ENCODE results near the gene HYAL3. TPM values are rescaled to one million over a fixed set of nuclear protein-coding genes. Genes with fewer than 3 reads are reported as not detected.

HYAL3 gene
- total and polyA plus RNA-seq, 2 experiments from 2014 or later = 7.6 to 9.6 TPM

DNA sequence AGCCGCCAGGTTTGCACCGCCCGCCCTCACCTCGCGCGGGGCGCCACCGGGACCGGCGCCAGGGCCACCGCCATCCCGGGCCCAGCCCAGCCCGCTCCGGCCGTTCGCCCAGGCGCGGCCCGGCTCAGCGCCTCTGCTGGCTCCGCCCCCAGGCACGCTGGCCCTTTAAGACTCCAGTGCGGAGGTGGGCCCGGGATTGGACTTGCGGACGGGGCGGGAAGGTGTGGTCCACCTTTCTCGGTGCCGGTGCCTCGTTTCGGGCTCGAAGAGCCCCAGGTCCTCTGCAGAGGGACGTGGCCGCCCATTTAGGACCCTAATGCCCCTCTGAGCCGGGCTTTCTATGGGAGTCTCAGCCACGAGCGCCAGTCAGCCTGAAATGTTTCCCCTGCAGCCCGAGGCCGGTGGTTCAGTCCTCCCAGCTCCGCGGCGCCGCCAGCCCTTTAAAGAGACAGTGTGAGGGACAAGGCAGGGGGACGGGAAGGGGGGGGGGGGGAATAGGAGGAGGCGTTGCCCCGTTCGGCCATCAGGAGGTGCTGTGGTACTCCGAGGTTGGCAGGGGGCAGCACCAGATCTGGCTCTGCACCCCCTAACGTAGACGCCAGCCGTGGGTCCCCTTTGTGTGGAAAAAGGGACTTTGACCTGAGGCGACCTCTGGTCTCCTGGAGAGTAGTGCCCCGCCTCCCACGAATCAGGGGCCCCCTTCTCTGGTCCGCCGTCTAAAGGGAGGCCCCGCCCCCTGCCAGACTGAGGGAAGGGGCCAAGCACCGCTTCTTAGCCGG, 22.3 kb upstream of the HYAL3 start:
- peak overlapping the region; percentile 96 for H3K9ac ChIP-seq
- no peaks in the 10 kb centered on the region for H3K9me2 ChIP-seq (ENCODE audit: insufficient read depth)
- no peaks in the 10 kb centered on the region for H3F3A ChIP-seq (ENCODE audit: insufficient read depth)
- peak overlapping the region; percentile 93 for H2AFZ ChIP-seq
- no peak for TF ChIP-seq EZH2 (IDR thresholded peaks at IDR 0.05; ENCODE audit: insufficient read depth, poor library complexity, severe bottlenecking)
- peak overlapping the region; percentile 90 for H3K27ac ChIP-seq
- H4K20me1 ChIP-seq (ENCODE audit: insufficient read depth) = no peaks in the 10 kb centered on the region
- in situ Hi-C loops (cut with MboI) = no loop called here
- peaks cover 31% of the 10 kb centered on the region for H3K79me2 ChIP-seq (ENCODE audit: insufficient read depth)
- no peaks in the 10 kb centered on the region for H3K9me3 ChIP-seq (ENCODE audit: low read depth)
- no peaks in the 10 kb centered on the region for H3K36me3 ChIP-seq (ENCODE audit: low read depth)
- no peaks in the 10 kb centered on the region for H3K27me3 ChIP-seq (replicated peaks; ENCODE audit: insufficient read depth)
- H3K4me3 ChIP-seq = peak overlapping the region; percentile 91
- peaks cover 11% of the 10 kb centered on the region; the same call in 1 of the 2 replicates for H3K4me1 ChIP-seq (ENCODE audit: insufficient read depth)
- 1 to 2% methylated on average over 40 to 51 of the region's 59 CpGs for WGBS, 2 experiments (ENCODE audit: low coverage in 1 of 2, low lambda C conversion rate in 2 of 2, missing lambda C conversion rate in 2 of 2)
- DNase-seq = peak; percentile 96
- peak overlapping the region; percentile 91 for H3K4me2 ChIP-seq (ENCODE audit: unreplicated experiment)

DNA sequence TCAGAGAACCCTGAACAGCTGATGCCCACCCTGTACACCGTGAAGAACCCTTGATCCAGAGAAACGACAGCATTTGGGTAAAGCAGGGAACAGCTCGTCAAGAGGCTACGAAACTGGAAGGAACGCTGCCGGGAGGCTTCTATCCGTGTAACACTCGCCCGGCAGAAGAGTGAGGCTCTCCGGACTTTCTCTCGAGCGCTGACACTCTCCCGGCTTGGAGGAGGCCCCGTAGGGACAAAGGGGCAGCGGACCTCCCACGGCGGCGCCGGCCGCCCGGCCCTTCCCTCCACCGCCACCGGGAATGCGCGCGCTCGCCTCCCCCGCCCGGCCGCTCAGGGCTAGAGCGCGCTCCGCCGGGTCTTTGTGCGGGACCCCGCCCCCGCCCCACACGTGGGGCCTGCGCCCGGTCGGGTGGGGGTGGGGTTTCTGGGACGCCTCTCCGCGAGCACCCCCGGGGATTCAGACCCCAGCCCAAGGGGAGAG, 21.7 kb upstream of the HYAL3 start:
- TF ChIP-seq EZH2 (IDR thresholded peaks at IDR 0.05; ENCODE audit: insufficient read depth, poor library complexity, severe bottlenecking) = no peak
- TF ChIP-seq EZH2phosphoT487 (IDR thresholded peaks at IDR 0.05; ENCODE audit: insufficient read depth, low read depth) = no peak
- no peaks in the 10 kb centered on the region for H4K20me1 ChIP-seq (ENCODE audit: insufficient read depth)
- in situ Hi-C loops (cut with MboI) = no loop called here
- H3K79me2 ChIP-seq (ENCODE audit: insufficient read depth) = peaks cover 27% of the 10 kb centered on the region
- H3K27me3 ChIP-seq (replicated peaks; ENCODE audit: insufficient read depth) = no peaks in the 10 kb centered on the region
- no peaks in the 10 kb centered on the region for H3F3A ChIP-seq (ENCODE audit: insufficient read depth)
- peak overlapping the region; percentile 93 for H2AFZ ChIP-seq
- H3K9me2 ChIP-seq (ENCODE audit: insufficient read depth) = no peaks in the 10 kb centered on the region
- 1 to 2% methylated on average over 12 to 45 of the region's 45 CpGs for WGBS, 2 experiments (ENCODE audit: low coverage in 1 of 2, low lambda C conversion rate in 2 of 2, missing lambda C conversion rate in 2 of 2)
- H3K4me3 ChIP-seq = peak overlapping the region; percentile 91
- H3K36me3 ChIP-seq (ENCODE audit: low read depth) = no peaks in the 10 kb centered on the region
- peak; percentile 84 for DNase-seq
- H3K27ac ChIP-seq = peak overlapping the region; percentile 90
- peak overlapping the region; percentile 91 for H3K4me2 ChIP-seq (ENCODE audit: unreplicated experiment)
- peaks cover 11% of the 10 kb centered on the region; the same call in 1 of the 2 replicates for H3K4me1 ChIP-seq (ENCODE audit: insufficient read depth)
- peak overlapping the region; percentile 96 for H3K9ac ChIP-seq
- no peaks in the 10 kb centered on the region for H3K9me3 ChIP-seq (ENCODE audit: low read depth)

DNA sequence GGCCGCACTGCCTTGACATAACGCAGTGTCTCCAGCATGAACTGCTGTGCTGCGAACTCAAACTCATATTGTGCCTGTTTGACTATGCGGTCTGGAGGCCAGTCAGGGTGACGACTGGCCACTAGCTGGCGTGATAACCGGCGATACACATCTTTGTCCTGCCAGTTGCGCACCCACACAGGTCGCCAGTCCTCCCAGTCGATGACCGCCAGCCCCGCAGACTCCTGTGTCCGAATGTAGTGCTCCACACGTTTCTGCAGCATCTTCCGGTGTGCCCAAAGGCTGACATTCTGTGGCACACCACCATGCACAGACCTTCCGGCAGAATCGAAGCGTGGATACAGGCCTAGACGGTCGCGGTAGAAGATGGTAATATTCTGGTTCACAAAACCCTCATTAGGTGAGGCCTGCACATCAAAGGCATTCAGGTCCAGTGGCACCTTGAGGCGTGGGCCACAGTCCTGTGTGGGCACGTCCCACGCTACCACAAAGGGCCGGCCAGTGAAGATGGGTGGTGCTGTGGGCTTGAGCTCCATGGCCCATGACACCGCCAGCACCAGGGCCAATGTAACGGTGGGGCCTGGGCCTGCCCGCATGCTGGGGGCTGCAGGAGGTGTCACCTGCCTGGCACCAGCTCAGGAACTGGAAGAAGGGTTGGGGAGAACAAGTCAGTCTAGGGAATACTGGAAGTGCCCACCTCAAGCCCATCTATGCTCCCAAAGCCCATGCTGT, 20.9 kb upstream of the HYAL3 start:
- H3K4me1 ChIP-seq (ENCODE audit: insufficient read depth) = peaks cover 11% of the 10 kb centered on the region; the same call in 1 of the 2 replicates
- TF ChIP-seq EZH2phosphoT487 (IDR thresholded peaks at IDR 0.05; ENCODE audit: insufficient read depth, low read depth) (no peak), EZH2 (IDR thresholded peaks at IDR 0.05; ENCODE audit: insufficient read depth, poor library complexity, severe bottlenecking) (no peak)
- peak overlapping the region; percentile 96 for H3K9ac ChIP-seq

DNA sequence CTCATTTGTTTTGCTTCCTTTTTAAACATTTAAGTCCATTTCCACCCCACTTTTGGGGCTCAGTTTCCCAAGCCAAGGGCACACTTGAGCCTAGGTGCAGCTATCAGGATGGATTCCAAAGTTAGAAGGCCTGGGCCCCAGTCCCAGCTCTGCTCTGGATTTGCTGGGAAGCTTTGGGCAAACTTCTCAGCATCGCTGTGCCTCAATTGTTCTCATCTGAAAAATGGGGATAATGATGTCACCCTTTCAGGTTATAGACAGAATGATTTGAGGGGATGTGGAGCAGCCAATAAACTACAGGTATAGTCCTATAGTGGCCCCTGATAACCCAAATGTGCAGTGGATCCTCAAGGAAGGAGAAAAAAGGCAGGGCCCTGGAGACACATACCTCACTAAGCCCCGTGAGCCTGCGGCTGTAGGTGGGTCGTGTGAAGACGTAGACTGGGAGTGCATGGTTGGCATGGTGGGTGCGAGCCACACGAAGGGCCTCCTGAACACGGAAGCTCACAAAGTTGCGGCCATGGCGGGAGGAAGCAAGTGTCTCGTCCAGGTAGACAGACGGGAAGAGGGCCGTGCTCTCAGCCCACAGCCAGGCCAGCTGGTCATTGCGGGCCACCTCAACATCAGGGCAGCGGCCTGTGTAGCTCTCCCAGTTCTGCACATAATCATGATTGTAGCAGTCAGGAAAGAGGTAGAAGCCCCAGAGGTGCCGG, 20.1 kb upstream of the HYAL3 start:
- peaks cover 2% of the 10 kb centered on the region; the same call in 1 of the 2 replicates for H3F3A ChIP-seq (ENCODE audit: insufficient read depth)
- no peak overlapping the region for H3K4me3 ChIP-seq
- no peak overlapping the region for H3K27ac ChIP-seq
- no peaks in the 10 kb centered on the region for H4K20me1 ChIP-seq (ENCODE audit: insufficient read depth)
- H3K27me3 ChIP-seq (replicated peaks; ENCODE audit: insufficient read depth) = no peaks in the 10 kb centered on the region
- H3K79me2 ChIP-seq (ENCODE audit: insufficient read depth) = peaks cover 27% of the 10 kb centered on the region
- WGBS, 2 experiments (ENCODE audit: low coverage in 1 of 2, low lambda C conversion rate in 2 of 2, missing lambda C conversion rate in 2 of 2) = 89 to 90% methylated on average over 16 of the region's 16 CpGs
- H3K9ac ChIP-seq = peak overlapping the region; percentile 3; the same call in 1 of the 2 replicates
- TF ChIP-seq EZH2 (IDR thresholded peaks at IDR 0.05; ENCODE audit: insufficient read depth, poor library complexity, severe bottlenecking) (no peak), EZH2phosphoT487 (IDR thresholded peaks at IDR 0.05; ENCODE audit: insufficient read depth, low read depth) (no peak)
- H3K4me1 ChIP-seq (ENCODE audit: insufficient read depth) = peaks cover 11% of the 10 kb centered on the region; the same call in 1 of the 2 replicates
- H3K4me2 ChIP-seq (ENCODE audit: unreplicated experiment) = no peak overlapping the region
- in situ Hi-C loops (cut with MboI) = no loop called here
- no peak overlapping the region for H2AFZ ChIP-seq
- H3K9me2 ChIP-seq (ENCODE audit: insufficient read depth) = no peaks in the 10 kb centered on the region
- H3K36me3 ChIP-seq (ENCODE audit: low read depth) = no peaks in the 10 kb centered on the region
- H3K9me3 ChIP-seq (ENCODE audit: low read depth) = no peaks in the 10 kb centered on the region
- DNase-seq = no peak

More for the DNA sequence above, 20.9 kb upstream of the HYAL3 start:
- Histone ChIP-seq H3K36me3 (ENCODE audit: low read depth) (no peaks in the 10 kb centered on the region), H3K27me3 (replicated peaks; ENCODE audit: insufficient read depth) (no peaks in the 10 kb centered on the region), H3K79me2 (ENCODE audit: insufficient read depth) (peaks cover 27% of the 10 kb centered on the region), H3K4me2 (ENCODE audit: unreplicated experiment) (peak overlapping the region; percentile 91), H3F3A (ENCODE audit: insufficient read depth) (no peaks in the 10 kb centered on the region), H2AFZ (no peak overlapping the region; the same call in 1 of the 2 replicates), H3K9me2 (ENCODE audit: insufficient read depth) (no peaks in the 10 kb centered on the region), H3K4me3 (peak overlapping the region; percentile 91), H3K27ac (no peak overlapping the region), H4K20me1 (ENCODE audit: insufficient read depth) (no peaks in the 10 kb centered on the region), H3K9me3 (ENCODE audit: low read depth) (no peaks in the 10 kb centered on the region)
- DNase-seq = no peak
- 85 to 87% methylated on average over 29 of the region's 29 CpGs for WGBS, 2 experiments (ENCODE audit: low coverage in 1 of 2, low lambda C conversion rate in 2 of 2, missing lambda C conversion rate in 2 of 2)
- in situ Hi-C loops (cut with MboI) = no loop called here

Data from GM23248 (cell line).